WTC11 (cell line): ENCODE measurements around the gene HLA-F. TPM values are rescaled to one million over a fixed set of nuclear protein-coding genes. Genes with fewer than 3 reads are reported as not detected.

Experiments used
- ATAC-seq: fragments of 200-7000 bp; cut with Tn5 transposase; 2 replicates; pipeline ENCODE4 v1.10.0; 2021; ENCODE audit warnings: mild to moderate bottlenecking, moderate library complexity
- CTCF ChIA-PET: fragments of 300-600 bp; sonication (Branson Sonifier 250); formaldehyde crosslinking; loops from one replicate; lab custom pipeline; 2021; ENCODE audit warnings: antibody characterized with exemption; lab: Charles Lee
- POLR2A ChIA-PET: fragments of 350-600 bp; sonication (Branson Sonifier 250); formaldehyde crosslinking; loops from one replicate; lab custom pipeline; 2021; ENCODE audit warnings: antibody characterized with exemption; lab: Charles Lee
- DNase-seq: peaks from one replicate; pipeline ENCODE4 v3.0.0; 2021; ENCODE audit warnings: low spot score
- H3K27ac Mint-ChIP-seq: 2 replicates; pipeline ENCODE4 v1.8.0; 2021; ENCODE audit warnings: mixed read lengths
- H3K27me3 Mint-ChIP-seq: 2 replicates; pipeline ENCODE4 v1.8.0; 2021; ENCODE audit warnings: low read depth, mild to moderate bottlenecking, moderate library complexity, mixed read lengths
- H3K36me3 Mint-ChIP-seq: 2 replicates; pipeline ENCODE4 v1.8.0; 2021; ENCODE audit warnings: mixed read lengths
- H3K4me1 Mint-ChIP-seq: 2 replicates; pipeline ENCODE4 v1.8.0; 2022; ENCODE audit warnings: mixed read lengths
- H3K4me3 Mint-ChIP-seq: 2 replicates; pipeline ENCODE4 v1.8.0; 2021; ENCODE audit warnings: mild to moderate bottlenecking, moderate library complexity, mixed read lengths
- H3K9me3 Mint-ChIP-seq: 2 replicates; pipeline ENCODE4 v1.8.0; 2021; ENCODE audit warnings: mixed read lengths
- ATF3 ChIP-seq: sonication (generic); formaldehyde crosslinking; conservative IDR thresholded peaks from 2 replicates; pipeline ENCODE4 v1.8.1; 2022; ENCODE audit warnings: mild to moderate bottlenecking, missing genetic modification reagents
- E2F1 ChIP-seq: sonication (generic); formaldehyde crosslinking; IDR thresholded peaks from 2 replicates; pipeline ENCODE4 v1.8.0; 2022; ENCODE audit warnings: mild to moderate bottlenecking, missing genetic modification reagents
- E2F5 ChIP-seq: sonication (generic); formaldehyde crosslinking; IDR thresholded peaks from 2 replicates; pipeline ENCODE4 v1.8.1; 2022; ENCODE audit warnings: mild to moderate bottlenecking, moderate library complexity, missing genetic modification reagents
- ESRRA ChIP-seq: sonication (generic); formaldehyde crosslinking; IDR thresholded peaks from 2 replicates; pipeline ENCODE4 v1.8.1; 2022; ENCODE audit warnings: mild to moderate bottlenecking, missing genetic modification reagents, borderline replicate concordance
- FOXP4 ChIP-seq: sonication (generic); formaldehyde crosslinking; IDR thresholded peaks from 2 replicates; pipeline ENCODE4 v1.8.0; 2022; ENCODE audit warnings: mild to moderate bottlenecking, missing genetic modification reagents
- GRHL2 ChIP-seq: fragments of 250-450 bp; sonication (Bioruptor Pico); IDR thresholded peaks from 2 replicates; pipeline ENCODE4 v1.8.0; 2022; ENCODE audit warnings: mild to moderate bottlenecking, moderate library complexity; ENCODE audit not compliant: insufficient replicate concordance, severe bottlenecking
- GTF2I ChIP-seq: fragments of 250-450 bp; sonication (Bioruptor Pico); conservative IDR thresholded peaks from 2 replicates; pipeline ENCODE4 v1.4.0; 2021; ENCODE audit warnings: mild to moderate bottlenecking
- JAZF1 ChIP-seq: fragments of 250-450 bp; sonication (Bioruptor Pico); IDR thresholded peaks from 2 replicates; pipeline ENCODE4 v1.9.0; 2021; ENCODE audit warnings: moderate library complexity, mild to moderate bottlenecking, inconsistent platforms
- MYBL2 ChIP-seq: sonication (generic); formaldehyde crosslinking; IDR thresholded peaks from 2 replicates; pipeline ENCODE4 v1.8.1; 2023; ENCODE audit warnings: mild to moderate bottlenecking, moderate library complexity, missing genetic modification reagents
- NFYB ChIP-seq: sonication (generic); formaldehyde crosslinking; conservative IDR thresholded peaks from 2 replicates; pipeline ENCODE4 v1.8.0; 2022; ENCODE audit warnings: low read depth, missing genetic modification reagents
- USF2 ChIP-seq: sonication (generic); formaldehyde crosslinking; IDR thresholded peaks from 2 replicates; pipeline ENCODE4 v1.8.1; 2023; ENCODE audit warnings: mild to moderate bottlenecking, missing genetic modification reagents, moderate library complexity
- ZBTB21 ChIP-seq: sonication (generic); formaldehyde crosslinking; IDR thresholded peaks from 2 replicates; pipeline ENCODE4 v1.8.1; 2023; ENCODE audit warnings: mild to moderate bottlenecking, missing genetic modification reagents, borderline replicate concordance
- ZNF219 ChIP-seq: sonication (generic); formaldehyde crosslinking; IDR thresholded peaks from 2 replicates; pipeline ENCODE4 v1.8.0; 2023; ENCODE audit warnings: missing genetic modification reagents, mild to moderate bottlenecking, borderline replicate concordance
- ZNF232 ChIP-seq: sonication (generic); formaldehyde crosslinking; IDR thresholded peaks from 2 replicates; pipeline ENCODE4 v1.8.0; 2022; ENCODE audit warnings: mild to moderate bottlenecking, missing genetic modification reagents
- ZNF317 ChIP-seq: sonication (generic); formaldehyde crosslinking; IDR thresholded peaks from 2 replicates; pipeline ENCODE4 v1.8.1; 2023; ENCODE audit warnings: low read depth, mild to moderate bottlenecking, moderate library complexity, missing genetic modification reagents, borderline replicate concordance
- ZNF396 ChIP-seq: fragments of 250-450 bp; sonication (Bioruptor Pico); IDR thresholded peaks from 2 replicates; pipeline ENCODE4 v1.8.0; 2021; ENCODE audit warnings: mild to moderate bottlenecking, moderate library complexity, borderline replicate concordance
- ZNF416 ChIP-seq: fragments of 250-450 bp; sonication (Bioruptor Pico); IDR thresholded peaks from 2 replicates; pipeline ENCODE4 v1.9.0; 2021; ENCODE audit warnings: mild to moderate bottlenecking, inconsistent platforms
- ZNF512 ChIP-seq: sonication (generic); formaldehyde crosslinking; IDR thresholded peaks from 2 replicates; pipeline ENCODE4 v1.8.1; 2022; ENCODE audit warnings: missing genetic modification reagents, borderline replicate concordance
- total RNA-seq: library from RNA; stranded (reverse); gene quantifications from 3 replicates; pipeline ENCODE4 v1.2.3, GENCODE V29; 2021

Gene HLA-F
- total RNA-seq, 1 experiment from 2014 or later, result 7.5 TPM

- 0 out of 2 replicates have a peak, but pooled peaks have one; percentile 50 for TF ChIP-seq MYBL2 (CRISPR knock-in tag)
- TF ChIP-seq ZBTB21 (CRISPR knock-in tag), result 0 out of 2 replicates have a peak, but pooled peaks have one; percentile 36
Measured at GRCh38 chr6:29723666-29724588, 693 bp downstream of the HLA-F start (continued).

- peaks cover 87% of the 10 kb centered on the region for H3K27me3 Mint-ChIP-seq
- no peaks in the 10 kb centered on the region; the same call in 1 of the 2 replicates for H3K36me3 Mint-ChIP-seq
- H3K9me3 Mint-ChIP-seq, result no peaks in the 10 kb centered on the region
- CTCF ChIA-PET, result interaction anchor here (0.5 to 1.2 kb wide), 4 partner anchors 13 to 77 kb away, joined by 3 to 5 read pairs (median 3); no protein-coding TSS in a partner anchor
- no peak for TF ChIP-seq ZNF219 (CRISPR knock-in tag)
- no peak for TF ChIP-seq ZNF232
- TF ChIP-seq E2F5 (CRISPR knock-in tag), result no peak
- TF ChIP-seq JAZF1 (CRISPR knock-in tag), result no peak
- no peak for TF ChIP-seq ATF3
- no peak for TF ChIP-seq ZNF416
- no peak for TF ChIP-seq ZNF317 (CRISPR knock-in tag)
- TF ChIP-seq FOXP4 (CRISPR knock-in tag), result no peak
- TF ChIP-seq GTF2I (CRISPR knock-in tag), result no peak
- TF ChIP-seq, all 79 proteins: peak for 0
- H3K27ac Mint-ChIP-seq, result no peak overlapping the region
- no peak for DNase-seq
- no peak for ATAC-seq
- H3K4me3 Mint-ChIP-seq, result peak overlapping the region; percentile 76; the same call in 1 of the 2 replicates
- POLR2A ChIA-PET, result no interaction called here
- H3K4me1 Mint-ChIP-seq, result 0 out of 2 replicates have a peak, but pooled peaks cover 3% of the 10 kb centered on the region
Measured at GRCh38 chr6:29724937-29725869, 2.0 kb downstream of the HLA-F start.

GRCh38 chr6:29726001-29726400, 2.8 kb downstream of the HLA-F start:
- Mint-ChIP-seq H3K4me1 (0 out of 2 replicates have a peak, but pooled peaks cover 3% of the 10 kb centered on the region), H3K36me3 (no peaks in the 10 kb centered on the region; the same call in 1 of the 2 replicates), H3K4me3 (no peak overlapping the region), H3K27ac (no peak overlapping the region), H3K9me3 (no peaks in the 10 kb centered on the region), H3K27me3 (peaks cover 93% of the 10 kb centered on the region)
- POLR2A ChIA-PET, result no interaction called here
- DNase-seq, result no peak
- CTCF ChIA-PET, result interaction anchor here (0.5 to 1.2 kb wide), 4 partner anchors 12 to 78 kb away, joined by 3 to 5 read pairs (median 3); no protein-coding TSS in a partner anchor
- no peak for ATAC-seq
- TF ChIP-seq E2F1 (CRISPR knock-in tag), result no peak
- TF ChIP-seq ZNF512 (CRISPR knock-in tag), result no peak
- no peak for TF ChIP-seq E2F5 (CRISPR knock-in tag)
- TF ChIP-seq FOXP4 (CRISPR knock-in tag), result no peak
- TF ChIP-seq NFYB (CRISPR knock-in tag), result no peak
- no peak for TF ChIP-seq GRHL2 (CRISPR knock-in tag)
- no peak for TF ChIP-seq ZNF396 (CRISPR knock-in tag)
- TF ChIP-seq USF2 (CRISPR knock-in tag), result no peak
- no peak for TF ChIP-seq ESRRA (CRISPR knock-in tag)
